Esophagus squamous epithelium (tissue), 4 donors: ENCODE data around the gene SPOCD1.

Experiments
- POLR2A ChIP-seq, 4 donors: fragments of 450-650 bp; IDR thresholded peaks; one replicate each; pipeline ENCODE4 v1.6.1; 2017; ENCODE audit warnings: antibody characterized with exemption in 4 of 4, mild to moderate bottlenecking in 4 of 4, moderate library complexity in 3 of 4
- TF ChIP-seq, protein P1 (sequence below), 6 experiments: fragments of 450-650 bp in 4 of 6; fragments of 200-600 bp in 2 of 6; sonication (generic) in 2 of 6; IDR thresholded peaks; one replicate each; pipeline ENCODE4 v1.5.1; 2016 to 2019; ENCODE audit warnings: antibody characterized with exemption in 6 of 6, mild to moderate bottlenecking in 4 of 6, moderate library complexity in 4 of 6

DNA sequence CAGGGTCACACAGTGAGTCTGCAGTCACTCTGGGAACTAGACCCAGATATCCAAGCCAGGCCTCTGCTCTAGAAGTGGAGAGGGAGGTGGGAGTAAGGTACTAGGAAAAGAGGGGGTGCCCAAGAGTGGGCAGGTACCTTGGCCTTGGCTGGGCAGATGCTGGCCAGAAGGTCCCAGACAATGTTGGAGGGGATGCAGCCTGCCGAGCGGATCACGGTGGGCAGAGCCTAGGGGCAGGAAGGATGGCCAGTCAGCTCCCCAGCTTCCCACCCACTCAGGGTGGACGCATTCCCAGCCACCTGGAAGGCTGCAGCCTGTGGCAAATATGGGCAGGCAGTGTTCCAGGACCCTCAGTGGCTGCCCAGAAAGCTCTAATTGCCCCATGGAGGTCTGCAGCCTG lies 23.3 kb downstream of the SPOCD1 start:
- TF ChIP-seq, protein P1, sequence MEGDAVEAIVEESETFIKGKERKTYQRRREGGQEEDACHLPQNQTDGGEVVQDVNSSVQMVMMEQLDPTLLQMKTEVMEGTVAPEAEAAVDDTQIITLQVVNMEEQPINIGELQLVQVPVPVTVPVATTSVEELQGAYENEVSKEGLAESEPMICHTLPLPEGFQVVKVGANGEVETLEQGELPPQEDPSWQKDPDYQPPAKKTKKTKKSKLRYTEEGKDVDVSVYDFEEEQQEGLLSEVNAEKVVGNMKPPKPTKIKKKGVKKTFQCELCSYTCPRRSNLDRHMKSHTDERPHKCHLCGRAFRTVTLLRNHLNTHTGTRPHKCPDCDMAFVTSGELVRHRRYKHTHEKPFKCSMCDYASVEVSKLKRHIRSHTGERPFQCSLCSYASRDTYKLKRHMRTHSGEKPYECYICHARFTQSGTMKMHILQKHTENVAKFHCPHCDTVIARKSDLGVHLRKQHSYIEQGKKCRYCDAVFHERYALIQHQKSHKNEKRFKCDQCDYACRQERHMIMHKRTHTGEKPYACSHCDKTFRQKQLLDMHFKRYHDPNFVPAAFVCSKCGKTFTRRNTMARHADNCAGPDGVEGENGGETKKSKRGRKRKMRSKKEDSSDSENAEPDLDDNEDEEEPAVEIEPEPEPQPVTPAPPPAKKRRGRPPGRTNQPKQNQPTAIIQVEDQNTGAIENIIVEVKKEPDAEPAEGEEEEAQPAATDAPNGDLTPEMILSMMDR (IDR thresholded peaks at IDR 0.05), result no peak
- TF ChIP-seq POLR2A (IDR thresholded peaks at IDR 0.05), result no peak
